A549 (cell line): Measurements from ENCODE around the gene SUFU. TPM values are rescaled to one million over a fixed set of nuclear protein-coding genes. Genes with fewer than 3 reads are reported as not detected.

Source experiments
- ATAC-seq, 2 experiments: fragments of 200-7000 bp in 1 of 2; fragments of >200 bp in 1 of 2; cut with Nextera tagmentation in 1 of 2; cut with Tn5 transposase in 1 of 2; 3 replicates each; pipeline versions ENCODE4 v1.8.0 to v1.9.1; 2018 to 2020; ENCODE audit warnings: mild to moderate bottlenecking in 1 of 2, moderate library complexity in 1 of 2
- CTCF ChIA-PET: fragments of 300-600 bp; sonication (Branson Sonifier 250); formaldehyde crosslinking; extraction: SDS; loops from one replicate; lab custom pipeline; 2021; ENCODE audit warnings: antibody characterized with exemption, inconsistent platforms; lab: Yijun Ruan, JAX
- POLR2A ChIA-PET: fragments of 350-600 bp; formaldehyde crosslinking; extraction: SDS; loops from one replicate; lab custom pipeline; 2021; ENCODE audit warnings: antibody characterized with exemption, inconsistent platforms; lab: Yijun Ruan, JAX
- DNase-seq, 2 experiments: peaks; one replicate each; pipeline versions ENCODE4 v3.0.0 to v3.0.0-alpha.2; 2011 to 2016; ENCODE audit warnings: low read depth in 1 of 2, low spot score in 1 of 2
- FAIRE-seq: peaks from 2 replicates; lab custom pipeline; 2011; peaks lifted over from hg19 to GRCh38; lab: Jason Lieb, UNC
- H3K27ac ChIP-seq, 2 experiments: fragments of >200 bp; sonication (Bioruptor Twin); formaldehyde crosslinking; 3 replicates each; pipeline ENCODE4 v1.5.1; 2016 to 2017
- H3K4me1 ChIP-seq: fragments of >200 bp; sonication (Bioruptor Twin); formaldehyde crosslinking; 3 replicates; pipeline ENCODE4 v1.6.1; 2016
- H3K4me2 ChIP-seq: fragments of >200 bp; sonication (Bioruptor Twin); formaldehyde crosslinking; 3 replicates; pipeline ENCODE4 v1.6.1; 2016
- H3K4me3 ChIP-seq: fragments of >200 bp; sonication (Bioruptor Twin); formaldehyde crosslinking; 3 replicates; pipeline ENCODE4 v1.5.1; 2016
- H3K9me3 ChIP-seq: fragments of >200 bp; sonication (Bioruptor Twin); formaldehyde crosslinking; 3 replicates; pipeline ENCODE4 v1.6.1; 2016
- ATOH8 ChIP-seq: fragments of 250-450 bp; sonication (Bioruptor Pico); IDR thresholded peaks from 2 replicates; pipeline ENCODE4 v1.5.0; 2020; ENCODE audit warnings: low read depth, mild to moderate bottlenecking, moderate library complexity
- CBX8 ChIP-seq: fragments of 200-600 bp; sonication (generic); IDR thresholded peaks from 2 replicates; pipeline ENCODE4 v1.6.1; 2016
- FOXS1 ChIP-seq: fragments of 250-450 bp; sonication (Bioruptor Pico); IDR thresholded peaks from 2 replicates; pipeline ENCODE4 v1.5.0; 2020; ENCODE audit warnings: mild to moderate bottlenecking, moderate library complexity
- HOXB5 ChIP-seq: fragments of 250-450 bp; sonication (Bioruptor Pico); IDR thresholded peaks from 2 replicates; pipeline ENCODE4 v1.5.0; 2020; ENCODE audit warnings: mild to moderate bottlenecking, moderate library complexity
- JUN ChIP-seq, 2 experiments: fragments of >200 bp; sonication (Bioruptor Twin); formaldehyde crosslinking; IDR thresholded peaks; 2 replicates in 1 of 2; 3 replicates in 1 of 2; pipeline ENCODE4 v1.6.1; 2016 to 2017
- KDM1A ChIP-seq: fragments of 200-600 bp; sonication (generic); IDR thresholded peaks from 2 replicates; pipeline ENCODE4 v1.6.1; 2016; ENCODE audit warnings: low read depth, mild to moderate bottlenecking
- MAFK ChIP-seq: fragments of 450-650 bp; IDR thresholded peaks from 2 replicates; pipeline ENCODE4 v1.6.1; 2014; ENCODE audit not compliant: partially characterized antibody
- MAX ChIP-seq: IDR thresholded peaks from 2 replicates; pipeline ENCODE4 v1.6.1; 2012
- NR3C1 ChIP-seq: fragments of >200 bp; sonication (Bioruptor Twin); formaldehyde crosslinking; IDR thresholded peaks from 3 replicates; pipeline ENCODE4 v1.6.1; 2017
- PHF8 ChIP-seq: fragments of 200-600 bp; sonication (generic); IDR thresholded peaks from 2 replicates; pipeline ENCODE4 v1.6.1; 2016; ENCODE audit warnings: low read depth, mild to moderate bottlenecking, antibody characterized with exemption, moderate library complexity, borderline replicate concordance
- POLR2A ChIP-seq: IDR thresholded peaks from 2 replicates; pipeline ENCODE4 v1.6.1; 2012; ENCODE audit warnings: mild to moderate bottlenecking, low read length
- RAD21 ChIP-seq, 2 experiments: fragments of >200 bp in 1 of 2; sonication (Bioruptor Twin) in 1 of 2; formaldehyde crosslinking in 1 of 2; IDR thresholded peaks in 1 of 2; conservative IDR thresholded peaks in 1 of 2; 2 replicates in 1 of 2; 3 replicates in 1 of 2; pipeline ENCODE4 v1.6.1; 2012 to 2018; ENCODE audit warnings: inconsistent platforms in 1 of 2
- RARB ChIP-seq: fragments of 250-450 bp; sonication (Bioruptor Pico); IDR thresholded peaks from 2 replicates; pipeline ENCODE4 v1.8.0; 2021; ENCODE audit warnings: mild to moderate bottlenecking, moderate library complexity
- RNF2 ChIP-seq: fragments of 200-600 bp; sonication (generic); IDR thresholded peaks from 2 replicates; pipeline ENCODE4 v1.6.1; 2016; ENCODE audit warnings: low read depth, mild to moderate bottlenecking, antibody characterized with exemption, moderate library complexity, borderline replicate concordance
- WGBS: methylation state at CpG from one replicate; pipeline ENCODE4 v1.1.6; 2017; ENCODE audit errors: missing lambda C conversion rate; 5-methylcytosine and 5-hydroxymethylcytosine counted together
- polyA plus RNA-seq, 4 experiments: library from polyadenylated mRNA; depleted of rRNA in 3 of 4; stranded (reverse); fragments of >200 nt; fragmentation: RNase III in 1 of 4; extraction: RNeasy Plus Mini Kit Qiagen cat#74134 plus additional on column Dnase treatment in 1 of 4; gene quantifications; 2 replicates in 3 of 4; 3 replicates in 1 of 4; pipeline ENCODE4 v1.2.3, GENCODE V29; 2011 to 2017

Gene SUFU
- polyA plus RNA-seq, 2 of the 4 experiments (the other 2 are of a cell fraction): 3.7 to 5.5 TPM

- FAIRE-seq (peak; percentile 93), ATAC-seq (peak; percentile 88 to 90), DNase-seq (peak; percentile 94 to 100)
- CTCF ChIA-PET: interaction anchor here (0.7 to 5.8 kb wide), 20 partner anchors 9 to 143 kb away, joined by 3 to 87 read pairs (median 6); partner anchors contain the start of gene TRIM8
- POLR2A ChIA-PET: interaction anchor here (0.6 to 2.2 kb wide), 9 partner anchors 24 to 144 kb away, joined by 3 to 14 read pairs (median 3); partner anchors contain the start of genes CUEDC2 and TRIM8
- peaks cover 17% of the 10 kb centered on the region; the same call in 2 of the 3 replicates for H3K4me1 ChIP-seq
- H3K4me3 ChIP-seq: peak within 1 kb of the TSS; percentile 71
- H3K9me3 ChIP-seq: no peaks in the 10 kb centered on the region
- peak in 1 of 2 experiments; percentile 57; a peak in 1 of 5 replicates for TF ChIP-seq JUN (IDR thresholded peaks at IDR 0.05)
- TF ChIP-seq KDM1A: 0 out of 2 replicates have a peak, but pooled peaks have one; percentile 41
- peak; percentile 76 for TF ChIP-seq PHF8
- TF ChIP-seq RNF2: no peak
- no peak for TF ChIP-seq NR3C1
- peak; percentile 26; the same call in 1 of the 2 replicates for TF ChIP-seq POLR2A
- peak; percentile 41 for TF ChIP-seq MAFK
- peak; percentile 28; the same call in 1 of the 2 replicates for TF ChIP-seq MAX
- no peak for TF ChIP-seq HOXB5 (CRISPR knock-in tag)
- H3K27ac ChIP-seq: peak within 1 kb of the TSS; percentile 83 to 88
- peak within 1 kb of the TSS; percentile 98 for H3K4me2 ChIP-seq
- WGBS: 2% methylated on average over 18 of the region's 42 CpGs
Measured at GRCh38 chr10:102502337-102503151, 1.2 kb upstream of the SUFU start, which contains the start of gene ACTR1A. Gene ACTR1A, minus strand, starts transcription at chr10:102502712. Its CDS starts 65 bp downstream, at chr10:102502647.

- H3K9me3 ChIP-seq: no peaks in the 10 kb centered on the region
- peak overlapping the region; percentile 82 for H3K4me3 ChIP-seq
- POLR2A ChIA-PET: interaction anchor here (0.6 to 2.2 kb wide), 3 partner anchors 10 to 80 kb away, joined by 4 to 14 read pairs (median 7); no protein-coding TSS in a partner anchor
- peaks cover 20% of the 10 kb centered on the region; the same call in 2 of the 3 replicates for H3K4me1 ChIP-seq
- H3K4me2 ChIP-seq: peak overlapping the region; percentile 95
- TF ChIP-seq PHF8 (peak; percentile 70), FOXS1 (CRISPR knock-in tag) (no peak)
- TF ChIP-seq, all 56 proteins: peak for 1
- ATAC-seq (no peak), FAIRE-seq (no peak), DNase-seq (no peak)
- peak overlapping the region; percentile 87 to 95 for H3K27ac ChIP-seq
- CTCF ChIA-PET: interaction anchor here (0.5 to 5.8 kb wide), 35 partner anchors 9 to 422 kb away, joined by 3 to 87 read pairs (median 4); partner anchors contain the start of gene TRIM8
- 4% methylated on average over 25 of the region's 47 CpGs for WGBS
Measured at GRCh38 chr10:102504179-102504975, 605 bp downstream of the SUFU start.

- WGBS: 73% methylated on average over 5 of the region's 5 CpGs
- ATAC-seq: no peak
- ChIA-PET CTCF (interaction anchor here (1.0 to 5.8 kb wide), 14 partner anchors 11 to 140 kb away, joined by 3 to 87 read pairs (median 6); partner anchors contain the start of gene TRIM8), POLR2A (interaction anchor here (0.6 kb wide), 1 partner anchor 10 kb away, joined by 7 read pairs; no protein-coding TSS in a partner anchor)
- peak overlapping the region in 1 of 2 experiments; percentile 95; a peak in 3 of 6 replicates for H3K27ac ChIP-seq
- peak overlapping the region; percentile 95 for H3K4me2 ChIP-seq
- peaks cover 16% of the 10 kb centered on the region; the same call in 2 of the 3 replicates for H3K4me1 ChIP-seq
- FAIRE-seq: no peak
- H3K9me3 ChIP-seq: no peaks in the 10 kb centered on the region
- H3K4me3 ChIP-seq: peak overlapping the region; percentile 82
- DNase-seq: no peak
- TF ChIP-seq MAFK (peak; percentile 82), ATOH8 (CRISPR knock-in tag) (no peak)
Measured at GRCh38 chr10:102504976-102505300, 1.2 kb downstream of the SUFU start.

GRCh38 chr10:102505462-102506115 lies 1.8 kb downstream of the SUFU start:
- no peak for FAIRE-seq
- Histone ChIP-seq H3K9me3 (no peaks in the 10 kb centered on the region), H3K27ac (no peak overlapping the region), H3K4me2 (no peak overlapping the region; the same call in 2 of the 3 replicates)
- ATAC-seq: no peak
- 87% methylated on average over 10 of the region's 10 CpGs for WGBS
- POLR2A ChIA-PET: no interaction called here
- TF ChIP-seq NR3C1 (no peak), CBX8 (no peak), RARB (CRISPR knock-in tag) (no peak), RAD21 (conservative IDR thresholded peaks at IDR 0.05 in 1 of 2, IDR thresholded peaks at IDR 0.05 in 1 of 2) (no peak), JUN (IDR thresholded peaks at IDR 0.05) (no peak)
- TF ChIP-seq, all 56 proteins: peak for 0
- H3K4me1 ChIP-seq: peaks cover 16% of the 10 kb centered on the region; the same call in 2 of the 3 replicates
- H3K4me3 ChIP-seq: no peak overlapping the region
- CTCF ChIA-PET: interaction anchor here (1.0 to 5.8 kb wide), 10 partner anchors 10 to 140 kb away, joined by 3 to 87 read pairs (median 9); partner anchors contain the start of gene TRIM8
- DNase-seq: no peak
